HCT116 (cell line): ENCODE measurements around the gene AUTS2. TPM values are rescaled to one million over a fixed set of nuclear protein-coding genes. Genes with fewer than 3 reads are reported as not detected.

Experiments
- ATAC-seq: fragments of 200-7000 bp; cut with Tn5 transposase; 2 replicates; pipeline ENCODE4 v1.9.1; 2020; ENCODE audit warnings: mild to moderate bottlenecking, moderate library complexity
- BruUV-seq: library from RNA; stranded (reverse); fragments of 400-500 nt; replicated peaks from 2 replicates; lab custom pipeline; 2021; lab: Mats Ljungman, UMichigan
- CTCF ChIA-PET: fragments of 300-600 bp; sonication (Branson Sonifier 250); formaldehyde crosslinking; loops from one replicate; lab custom pipeline; 2021; ENCODE audit warnings: antibody characterized with exemption; lab: Charles Lee
- POLR2A ChIA-PET: fragments of 300-600, 350-600 bp; sonication (Branson Sonifier 250); formaldehyde crosslinking; loops from one replicate; lab custom pipeline; 2021; ENCODE audit warnings: antibody characterized with exemption; lab: Charles Lee
- RAD21 ChIA-PET, 2 experiments: fragments of 300-600 bp; sonication (Branson Sonifier 250); formaldehyde crosslinking; loops; one replicate each; lab custom pipeline; 2023; ENCODE audit warnings: low total read pairs in 2 of 2; ENCODE audit not compliant: uncharacterized antibody in 2 of 2, unreplicated experiment in 2 of 2, low non-redundant PET in 1 of 2; lab: Charles Lee
- DNase-seq: peaks from one replicate; pipeline ENCODE4 v3.0.0-alpha.2; 2010; ENCODE audit warnings: low read depth, low spot score
- H2AFZ ChIP-seq: fragments of 200-600 bp; shearing (Covaris generic), sonication (generic); 2 replicates; pipeline ENCODE4 v1.6.1; 2017; ENCODE audit warnings: low read depth, mixed run types, mixed read lengths, antibody characterized with exemption, low read length; ENCODE audit not compliant: poor library complexity, severe bottlenecking
- H3K27ac ChIP-seq: 2 replicates; pipeline ENCODE4 v1.5.1; 2012; ENCODE audit warnings: low read depth, low read length
- H3K27me3 ChIP-seq: fragments of 200-600 bp; sonication (generic); 2 replicates; pipeline ENCODE4 v1.6.1; 2016; ENCODE audit warnings: mixed run types, low read length, mixed read lengths; ENCODE audit not compliant: insufficient read depth
- H3K36me3 ChIP-seq, 2 experiments: fragments of 200-500 bp in 1 of 2; fragments of 200-600 bp in 1 of 2; sonication (Bioruptor generic) in 1 of 2; sonication (generic) in 1 of 2; 2 replicates each; pipeline versions ENCODE4 v1.5.1 to v1.6.1; 2014 to 2016; ENCODE audit warnings: low read length in 2 of 2, inconsistent platforms in 1 of 2, mixed read lengths in 1 of 2, mixed run types in 1 of 2; ENCODE audit not compliant: insufficient read depth in 2 of 2, control insufficient read depth in 1 of 2
- H3K4me1 ChIP-seq, 2 experiments: fragments of 200-600 bp in 1 of 2; sonication (generic) in 1 of 2; 2 replicates each; pipeline versions ENCODE4 v1.5.1 to v1.6.1; 2012 to 2017; ENCODE audit warnings: low read length in 2 of 2, inconsistent platforms in 1 of 2, mild to moderate bottlenecking in 1 of 2, mixed read lengths in 1 of 2, mixed run types in 1 of 2, moderate library complexity in 1 of 2; ENCODE audit not compliant: insufficient read depth in 2 of 2, control insufficient read depth in 1 of 2
- H3K4me2 ChIP-seq: fragments of 200-600 bp; sonication (generic); 2 replicates; pipeline ENCODE4 v1.6.1; 2017; ENCODE audit warnings: mixed run types, low read length, mixed read lengths
- H3K4me3 ChIP-seq, 2 experiments: fragments of 200-600 bp in 1 of 2; sonication (generic) in 1 of 2; replicated peaks in 1 of 2; 2 replicates each; pipeline ENCODE4 v1.5.1; 2011 to 2016; ENCODE audit warnings: low read length in 2 of 2, control low read depth in 1 of 2, low read depth in 1 of 2, mild to moderate bottlenecking in 1 of 2, mixed read lengths in 1 of 2, mixed run types in 1 of 2
- H3K79me2 ChIP-seq: fragments of 200-600 bp; sonication (generic); 2 replicates; pipeline ENCODE4 v1.6.1; 2017; ENCODE audit warnings: mild to moderate bottlenecking, mixed run types, low read length, moderate library complexity, mixed read lengths; ENCODE audit not compliant: insufficient read depth
- H3K9ac ChIP-seq: fragments of 200-600 bp; sonication (generic); 2 replicates; pipeline ENCODE4 v1.6.1; 2016; ENCODE audit warnings: low read length, mixed read lengths
- H3K9me2 ChIP-seq: fragments of 200-600 bp; sonication (generic), shearing (Covaris generic); 2 replicates; pipeline ENCODE4 v1.6.1; 2017; ENCODE audit warnings: mixed run types, mild to moderate bottlenecking, moderate library complexity; ENCODE audit not compliant: insufficient read depth
- H3K9me3 ChIP-seq, 2 experiments: fragments of 200-500 bp in 1 of 2; fragments of 200-600 bp in 1 of 2; sonication (Bioruptor generic) in 1 of 2; sonication (generic) in 1 of 2; 2 replicates each; pipeline ENCODE4 v1.6.1; 2014 to 2017; ENCODE audit warnings: low read length in 2 of 2, mixed read lengths in 2 of 2, inconsistent platforms in 1 of 2, low read depth in 1 of 2, mild to moderate bottlenecking in 1 of 2, mixed run types in 1 of 2, moderate library complexity in 1 of 2; ENCODE audit not compliant: control insufficient read depth in 1 of 2, insufficient read depth in 1 of 2
- H4K20me1 ChIP-seq: fragments of 200-600 bp; sonication (generic), shearing (Covaris generic); 2 replicates; pipeline ENCODE4 v1.6.1; 2017; ENCODE audit warnings: mixed run types, mild to moderate bottlenecking, moderate library complexity; ENCODE audit not compliant: insufficient read depth
- CBX3 ChIP-seq: IDR thresholded peaks from 2 replicates; pipeline ENCODE4 v1.6.1; 2012; ENCODE audit warnings: low read depth
- CEBPB ChIP-seq: IDR thresholded peaks from 2 replicates; pipeline ENCODE4 v1.6.1; 2012; ENCODE audit warnings: low read depth
- EZH2 ChIP-seq: fragments of 200-600 bp; sonication (generic); IDR thresholded peaks from 2 replicates; pipeline ENCODE4 v1.6.1; 2017; ENCODE audit warnings: antibody characterized with exemption, mixed run types
- EZH2phosphoT487 ChIP-seq: fragments of 200-600 bp; IDR thresholded peaks from 2 replicates; pipeline ENCODE4 v1.6.1; 2018; ENCODE audit warnings: antibody characterized with exemption, borderline replicate concordance
- POLR2A ChIP-seq: IDR thresholded peaks from 2 replicates; pipeline ENCODE4 v1.7.0; 2011; ENCODE audit warnings: borderline replicate concordance; ENCODE audit not compliant: insufficient read depth, insufficient read length; ENCODE audit errors: extremely low read depth
- POLR2AphosphoS5 ChIP-seq: IDR thresholded peaks from 2 replicates; pipeline ENCODE4 v1.6.1; 2011; ENCODE audit warnings: mild to moderate bottlenecking, low read depth, low read length, moderate library complexity
- RAD21 ChIP-seq: IDR thresholded peaks from 2 replicates; pipeline ENCODE4 v1.6.1; 2012; ENCODE audit warnings: low read depth, mild to moderate bottlenecking
- SIN3A ChIP-seq: IDR thresholded peaks from 2 replicates; pipeline ENCODE4 v1.6.1; 2012; ENCODE audit warnings: low read depth
- SP1 ChIP-seq: IDR thresholded peaks from 2 replicates; pipeline ENCODE4 v1.6.1; 2012; ENCODE audit warnings: low read depth
- TCF7L2 ChIP-seq: IDR thresholded peaks from 2 replicates; pipeline ENCODE4 v1.7.0; 2011; ENCODE audit warnings: borderline replicate concordance, inconsistent platforms; ENCODE audit not compliant: insufficient read depth, insufficient read length; ENCODE audit errors: extremely low read depth
- YY1 ChIP-seq: IDR thresholded peaks from 2 replicates; pipeline ENCODE4 v1.6.1; 2011; ENCODE audit warnings: low read length, low read depth, moderate library complexity, mild to moderate bottlenecking; ENCODE audit not compliant: insufficient replicate concordance; ENCODE audit errors: extremely low read depth
- ZNF274 ChIP-seq: fragments of 200-500 bp; sonication (Bioruptor generic); IDR thresholded peaks from 2 replicates; pipeline ENCODE4 v1.6.1; 2014; ENCODE audit warnings: mild to moderate bottlenecking, low read depth, low read length, inconsistent platforms
- intact Hi-C: fragments of 100-400 bp; cut with micrococcal nuclease; formaldehyde crosslinking; loops from 2 replicates; pipeline ENCODE4 v1.10.0; 2022
- total RNA-seq: library from RNA; stranded (reverse); gene quantifications from one replicate; pipeline ENCODE4 v1.2.1, GENCODE V29; 2021; ENCODE audit not compliant: unreplicated experiment
- TF ChIP-seq, protein P1 (sequence below): IDR thresholded peaks from 2 replicates; pipeline ENCODE4 v1.6.1; 2012
- TF ChIP-seq, protein P2 (sequence below): IDR thresholded peaks from 2 replicates; pipeline ENCODE4 v1.6.1; 2012
- TF ChIP-seq, protein P3 (sequence below): IDR thresholded peaks from 2 replicates; pipeline ENCODE4 v1.6.1; 2011; ENCODE audit warnings: mild to moderate bottlenecking, low read length, moderate library complexity; ENCODE audit not compliant: insufficient replicate concordance; ENCODE audit errors: extremely low read depth
- TF ChIP-seq, protein P4 (sequence below): IDR thresholded peaks from 2 replicates; pipeline ENCODE4 v1.6.1; 2012; ENCODE audit warnings: low read depth

Gene AUTS2
- total RNA-seq, 1 experiment from 2014 or later = 0.93 TPM

DNA sequence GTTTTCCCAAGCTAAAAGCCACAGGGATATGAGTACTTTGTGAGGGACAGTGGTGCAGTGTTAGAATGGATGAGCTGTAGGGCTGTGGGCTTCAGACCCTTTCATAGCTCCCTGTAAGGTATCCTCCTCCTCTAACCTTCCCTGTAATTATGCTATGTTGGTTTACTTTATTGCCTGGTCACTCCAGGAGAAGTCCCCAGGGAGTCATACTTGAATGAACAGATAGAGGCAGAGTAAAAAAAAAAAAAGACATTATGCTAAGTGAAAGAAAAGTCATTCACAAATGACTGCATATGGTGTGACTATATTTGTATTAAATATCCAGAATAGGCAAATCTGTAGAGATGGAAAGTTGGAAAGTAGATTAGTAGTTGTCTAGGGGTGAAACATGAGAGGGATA lies 434.4 kb downstream of the AUTS2 start:
- no peaks in the 10 kb centered on the region for H3K27me3 ChIP-seq
- H3K4me2 ChIP-seq = no peak overlapping the region
- DNase-seq (no peak), ATAC-seq (no peak)
- BruUV-seq = no TSS peak
- intact Hi-C loops = no loop called here
- no peak overlapping the region for H3K9ac ChIP-seq
- H3K36me3 ChIP-seq = no peaks in the 10 kb centered on the region
- H3K9me3 ChIP-seq = peaks cover 13 to 25% of the 10 kb centered on the region in 2 experiments; a peak in 2 of 4 replicates
- H3K79me2 ChIP-seq = no peaks in the 10 kb centered on the region
- no peak overlapping the region for H2AFZ ChIP-seq
- H3K4me3 ChIP-seq = no peak overlapping the region
- ChIA-PET RAD21 (no interaction called here), POLR2A (no interaction called here), CTCF (no interaction called here)
- TF ChIP-seq EZH2 (no peak), POLR2AphosphoS5 (no peak), EZH2phosphoT487 (no peak), YY1 (no peak), ZNF274 (no peak), TCF7L2 (no peak), CBX3 (no peak), SIN3A (no peak), SP1 (no peak), RAD21 (no peak), POLR2A (no peak), CEBPB (no peak)
- TF ChIP-seq, protein P1, sequence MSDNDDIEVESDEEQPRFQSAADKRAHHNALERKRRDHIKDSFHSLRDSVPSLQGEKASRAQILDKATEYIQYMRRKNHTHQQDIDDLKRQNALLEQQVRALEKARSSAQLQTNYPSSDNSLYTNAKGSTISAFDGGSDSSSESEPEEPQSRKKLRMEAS = no peak
- TF ChIP-seq, protein P2, sequence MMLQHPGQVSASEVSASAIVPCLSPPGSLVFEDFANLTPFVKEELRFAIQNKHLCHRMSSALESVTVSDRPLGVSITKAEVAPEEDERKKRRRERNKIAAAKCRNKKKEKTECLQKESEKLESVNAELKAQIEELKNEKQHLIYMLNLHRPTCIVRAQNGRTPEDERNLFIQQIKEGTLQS = no peak
- TF ChIP-seq, protein P3, sequence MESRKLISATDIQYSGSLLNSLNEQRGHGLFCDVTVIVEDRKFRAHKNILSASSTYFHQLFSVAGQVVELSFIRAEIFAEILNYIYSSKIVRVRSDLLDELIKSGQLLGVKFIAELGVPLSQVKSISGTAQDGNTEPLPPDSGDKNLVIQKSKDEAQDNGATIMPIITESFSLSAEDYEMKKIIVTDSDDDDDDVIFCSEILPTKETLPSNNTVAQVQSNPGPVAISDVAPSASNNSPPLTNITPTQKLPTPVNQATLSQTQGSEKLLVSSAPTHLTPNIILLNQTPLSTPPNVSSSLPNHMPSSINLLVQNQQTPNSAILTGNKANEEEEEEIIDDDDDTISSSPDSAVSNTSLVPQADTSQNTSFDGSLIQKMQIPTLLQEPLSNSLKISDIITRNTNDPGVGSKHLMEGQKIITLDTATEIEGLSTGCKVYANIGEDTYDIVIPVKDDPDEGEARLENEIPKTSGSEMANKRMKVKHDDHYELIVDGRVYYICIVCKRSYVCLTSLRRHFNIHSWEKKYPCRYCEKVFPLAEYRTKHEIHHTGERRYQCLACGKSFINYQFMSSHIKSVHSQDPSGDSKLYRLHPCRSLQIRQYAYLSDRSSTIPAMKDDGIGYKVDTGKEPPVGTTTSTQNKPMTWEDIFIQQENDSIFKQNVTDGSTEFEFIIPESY = no peak
- TF ChIP-seq, protein P4, sequence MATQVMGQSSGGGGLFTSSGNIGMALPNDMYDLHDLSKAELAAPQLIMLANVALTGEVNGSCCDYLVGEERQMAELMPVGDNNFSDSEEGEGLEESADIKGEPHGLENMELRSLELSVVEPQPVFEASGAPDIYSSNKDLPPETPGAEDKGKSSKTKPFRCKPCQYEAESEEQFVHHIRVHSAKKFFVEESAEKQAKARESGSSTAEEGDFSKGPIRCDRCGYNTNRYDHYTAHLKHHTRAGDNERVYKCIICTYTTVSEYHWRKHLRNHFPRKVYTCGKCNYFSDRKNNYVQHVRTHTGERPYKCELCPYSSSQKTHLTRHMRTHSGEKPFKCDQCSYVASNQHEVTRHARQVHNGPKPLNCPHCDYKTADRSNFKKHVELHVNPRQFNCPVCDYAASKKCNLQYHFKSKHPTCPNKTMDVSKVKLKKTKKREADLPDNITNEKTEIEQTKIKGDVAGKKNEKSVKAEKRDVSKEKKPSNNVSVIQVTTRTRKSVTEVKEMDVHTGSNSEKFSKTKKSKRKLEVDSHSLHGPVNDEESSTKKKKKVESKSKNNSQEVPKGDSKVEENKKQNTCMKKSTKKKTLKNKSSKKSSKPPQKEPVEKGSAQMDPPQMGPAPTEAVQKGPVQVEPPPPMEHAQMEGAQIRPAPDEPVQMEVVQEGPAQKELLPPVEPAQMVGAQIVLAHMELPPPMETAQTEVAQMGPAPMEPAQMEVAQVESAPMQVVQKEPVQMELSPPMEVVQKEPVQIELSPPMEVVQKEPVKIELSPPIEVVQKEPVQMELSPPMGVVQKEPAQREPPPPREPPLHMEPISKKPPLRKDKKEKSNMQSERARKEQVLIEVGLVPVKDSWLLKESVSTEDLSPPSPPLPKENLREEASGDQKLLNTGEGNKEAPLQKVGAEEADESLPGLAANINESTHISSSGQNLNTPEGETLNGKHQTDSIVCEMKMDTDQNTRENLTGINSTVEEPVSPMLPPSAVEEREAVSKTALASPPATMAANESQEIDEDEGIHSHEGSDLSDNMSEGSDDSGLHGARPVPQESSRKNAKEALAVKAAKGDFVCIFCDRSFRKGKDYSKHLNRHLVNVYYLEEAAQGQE = no peak
- H3K4me1 ChIP-seq = no peaks in the 10 kb centered on the region
- H3K27ac ChIP-seq = no peak overlapping the region
- H4K20me1 ChIP-seq = no peaks in the 10 kb centered on the region
- no peaks in the 10 kb centered on the region for H3K9me2 ChIP-seq
